Hepatocyte (in vitro differentiated cells): Measurements from ENCODE around the gene TTYH2. TPM values are rescaled to one million over a fixed set of nuclear protein-coding genes. Genes with fewer than 3 reads are reported as not detected.

Source experiments
- DNase-seq: peaks from one replicate; pipeline ENCODE4 v3.0.0-alpha.2; 2016; ENCODE audit warnings: low spot score
- H2AFZ ChIP-seq: fragments of 200-600 bp; sonication (generic); 2 replicates; pipeline ENCODE4 v1.6.0; 2016; ENCODE audit warnings: antibody characterized with exemption, mild to moderate bottlenecking
- H3K27ac ChIP-seq: fragments of 200-600 bp; sonication (generic); 2 replicates; pipeline ENCODE4 v1.5.1; 2016; ENCODE audit warnings: mild to moderate bottlenecking
- H3K27me3 ChIP-seq: fragments of 200-600 bp; sonication (generic); 2 replicates; pipeline ENCODE4 v1.6.1; 2016
- H3K36me3 ChIP-seq: fragments of 200-600 bp; sonication (generic); replicated peaks from 2 replicates; pipeline ENCODE4 v1.5.1; 2016; ENCODE audit warnings: low read depth; ENCODE audit not compliant: insufficient read depth
- H3K4me1 ChIP-seq: fragments of 200-600 bp; sonication (generic); 2 replicates; pipeline ENCODE4 v1.5.1; 2016; ENCODE audit warnings: mild to moderate bottlenecking, moderate library complexity; ENCODE audit not compliant: insufficient read depth
- H3K4me2 ChIP-seq: fragments of 200-600 bp; sonication (generic); 2 replicates; pipeline ENCODE4 v1.6.0; 2016
- H3K4me3 ChIP-seq: fragments of 200-600 bp; sonication (generic); 2 replicates; pipeline ENCODE4 v1.5.1; 2016; ENCODE audit warnings: mild to moderate bottlenecking
- H3K79me2 ChIP-seq: fragments of 200-600 bp; sonication (generic); 2 replicates; pipeline ENCODE4 v1.6.0; 2017; ENCODE audit warnings: mild to moderate bottlenecking
- H3K9me2 ChIP-seq: fragments of 200-600 bp; sonication (generic); replicated peaks from 2 replicates; pipeline ENCODE4 v1.6.0; 2017; ENCODE audit warnings: mild to moderate bottlenecking; ENCODE audit not compliant: insufficient read depth
- H3K9me3 ChIP-seq: fragments of 200-600 bp; sonication (generic); 2 replicates; pipeline ENCODE4 v1.5.1; 2016; ENCODE audit warnings: low read depth, mild to moderate bottlenecking
- H4K20me1 ChIP-seq: fragments of 200-600 bp; sonication (generic); 2 replicates; pipeline ENCODE4 v1.6.0; 2016; ENCODE audit warnings: mild to moderate bottlenecking; ENCODE audit not compliant: insufficient read depth, poor library complexity, severe bottlenecking
- EZH2 ChIP-seq: fragments of 200-600 bp; sonication (generic); IDR thresholded peaks from 2 replicates; pipeline ENCODE4 v1.6.1; 2016; ENCODE audit warnings: antibody characterized with exemption, mild to moderate bottlenecking, borderline replicate concordance
- EZH2phosphoT487 ChIP-seq: fragments of 200-600 bp; sonication (generic); IDR thresholded peaks from one replicate; pipeline ENCODE4 v1.6.1; 2018; ENCODE audit warnings: antibody characterized with exemption, mild to moderate bottlenecking, low read depth, moderate library complexity; ENCODE audit not compliant: unreplicated experiment, severe bottlenecking
- WGBS: methylation state at CpG from one replicate; pipeline ENCODE4 v1.1.6; 2016; ENCODE audit warnings: low lambda C conversion rate; ENCODE audit errors: missing lambda C conversion rate; 5-methylcytosine and 5-hydroxymethylcytosine counted together
- polyA plus RNA-seq: library from polyadenylated mRNA; unstranded; fragments of >200 nt; fragmentation: Nextera tagmentation; extraction: Ambion mirVana; gene quantifications from 2 replicates; pipeline ENCODE4 v1.2.1, GENCODE V29; 2016
- total RNA-seq: library from RNA; depleted of rRNA; stranded (reverse); fragments of >200 nt; gene quantifications from 2 replicates; pipeline ENCODE4 v1.2.3, GENCODE V29; 2014
- TF ChIP-seq, protein P1 (sequence below): fragments of 200-600 bp; sonication (generic); IDR thresholded peaks from 2 replicates; pipeline ENCODE4 v1.5.1; 2016; ENCODE audit warnings: antibody characterized with exemption, mild to moderate bottlenecking; ENCODE audit not compliant: poor library complexity

TTYH2 gene
- total and polyA plus RNA-seq, 2 experiments from 2014 or later = 7.4 to 7.8 TPM

DNA sequence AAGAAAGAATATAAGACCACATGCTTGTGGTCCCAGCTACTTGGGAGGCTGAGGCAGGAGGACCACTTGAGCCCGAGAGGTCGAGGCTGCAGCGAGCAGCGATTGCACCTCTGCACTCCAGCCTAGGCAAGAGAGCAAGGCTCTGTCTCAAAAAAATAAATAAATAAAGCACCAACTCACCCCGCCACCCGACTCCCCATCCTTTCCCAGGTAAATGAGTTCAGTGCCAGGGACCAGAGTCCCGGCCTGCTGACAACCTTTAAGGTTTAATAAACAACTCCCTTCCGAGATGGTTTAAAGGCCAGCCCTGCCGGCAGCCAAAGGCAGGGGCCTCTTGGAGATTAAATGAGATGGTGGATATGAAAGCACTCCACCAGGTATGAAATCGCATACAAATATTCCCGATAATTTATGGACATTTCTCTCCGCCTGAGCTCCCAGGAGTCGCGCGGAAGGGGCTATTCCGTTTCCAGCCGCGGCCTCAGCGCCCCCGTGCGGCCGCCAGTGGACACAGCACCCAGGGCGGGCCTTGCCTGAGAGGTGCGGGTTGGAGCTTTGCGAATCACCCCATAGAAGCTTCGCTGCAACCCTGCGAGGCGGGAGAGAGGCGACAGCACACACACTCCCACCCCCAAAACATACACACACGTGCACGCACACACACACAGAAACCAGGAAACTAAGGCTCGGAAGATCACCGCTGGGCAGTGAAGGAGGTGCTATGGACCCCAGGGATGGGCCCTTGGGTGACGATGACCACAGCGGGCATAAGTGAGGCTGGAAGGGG, 13.9 kb upstream of the TTYH2 start:
- Histone ChIP-seq H3K4me3 (no peak overlapping the region), H4K20me1 (peaks cover 2% of the 10 kb centered on the region), H3K4me1 (peaks cover 3% of the 10 kb centered on the region), H3K9me3 (no peaks in the 10 kb centered on the region), H3K4me2 (peak overlapping the region; percentile 77), H3K79me2 (peaks cover 9% of the 10 kb centered on the region), H3K27me3 (peaks cover 11% of the 10 kb centered on the region), H3K9me2 (no peaks in the 10 kb centered on the region), H2AFZ (peak overlapping the region; percentile 89), H3K36me3 (no peaks in the 10 kb centered on the region), H3K27ac (no peak overlapping the region)
- DNase-seq = peak; percentile 82
- WGBS = 28% methylated on average over 34 of the region's 35 CpGs
- TF ChIP-seq, protein P1, sequence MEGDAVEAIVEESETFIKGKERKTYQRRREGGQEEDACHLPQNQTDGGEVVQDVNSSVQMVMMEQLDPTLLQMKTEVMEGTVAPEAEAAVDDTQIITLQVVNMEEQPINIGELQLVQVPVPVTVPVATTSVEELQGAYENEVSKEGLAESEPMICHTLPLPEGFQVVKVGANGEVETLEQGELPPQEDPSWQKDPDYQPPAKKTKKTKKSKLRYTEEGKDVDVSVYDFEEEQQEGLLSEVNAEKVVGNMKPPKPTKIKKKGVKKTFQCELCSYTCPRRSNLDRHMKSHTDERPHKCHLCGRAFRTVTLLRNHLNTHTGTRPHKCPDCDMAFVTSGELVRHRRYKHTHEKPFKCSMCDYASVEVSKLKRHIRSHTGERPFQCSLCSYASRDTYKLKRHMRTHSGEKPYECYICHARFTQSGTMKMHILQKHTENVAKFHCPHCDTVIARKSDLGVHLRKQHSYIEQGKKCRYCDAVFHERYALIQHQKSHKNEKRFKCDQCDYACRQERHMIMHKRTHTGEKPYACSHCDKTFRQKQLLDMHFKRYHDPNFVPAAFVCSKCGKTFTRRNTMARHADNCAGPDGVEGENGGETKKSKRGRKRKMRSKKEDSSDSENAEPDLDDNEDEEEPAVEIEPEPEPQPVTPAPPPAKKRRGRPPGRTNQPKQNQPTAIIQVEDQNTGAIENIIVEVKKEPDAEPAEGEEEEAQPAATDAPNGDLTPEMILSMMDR = peak; percentile 95
- TF ChIP-seq EZH2phosphoT487 = no peak

DNA sequence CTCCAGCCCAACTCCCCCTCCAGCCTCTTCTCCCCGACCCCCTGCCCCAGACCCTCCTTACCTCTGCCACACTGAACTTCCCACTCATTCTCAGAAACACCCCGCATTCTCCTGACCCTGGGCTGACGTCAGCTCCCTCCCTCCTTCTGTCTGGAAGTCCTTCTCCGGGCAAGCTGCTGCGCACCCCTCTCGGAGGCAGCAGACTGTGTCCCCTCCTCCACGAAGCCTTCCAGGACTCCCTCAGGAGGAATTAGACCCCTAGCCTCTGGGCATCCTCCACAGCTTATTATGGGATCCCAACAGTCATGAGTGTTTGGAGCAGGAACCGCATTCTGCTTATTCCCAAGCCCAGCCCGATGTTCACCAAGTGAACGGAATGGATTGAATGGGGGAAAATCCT, 13.3 kb upstream of the TTYH2 start:
- no peak overlapping the region for H2AFZ ChIP-seq
- H3K4me3 ChIP-seq = no peak overlapping the region
- peaks cover 11% of the 10 kb centered on the region for H3K27me3 ChIP-seq
- no peak overlapping the region for H3K4me2 ChIP-seq
- no peaks in the 10 kb centered on the region for H3K9me3 ChIP-seq
- no peak for DNase-seq
- no peak overlapping the region for H3K27ac ChIP-seq
- H3K9me2 ChIP-seq = no peaks in the 10 kb centered on the region
- peaks cover 9% of the 10 kb centered on the region for H3K4me1 ChIP-seq
- TF ChIP-seq, protein P1 = no peak
- TF ChIP-seq EZH2phosphoT487 (no peak), EZH2 (no peak)
- H4K20me1 ChIP-seq = peaks cover 9% of the 10 kb centered on the region
- 76% methylated on average over 9 of the region's 10 CpGs for WGBS
- H3K36me3 ChIP-seq = no peaks in the 10 kb centered on the region
- peaks cover 15% of the 10 kb centered on the region for H3K79me2 ChIP-seq

DNA sequence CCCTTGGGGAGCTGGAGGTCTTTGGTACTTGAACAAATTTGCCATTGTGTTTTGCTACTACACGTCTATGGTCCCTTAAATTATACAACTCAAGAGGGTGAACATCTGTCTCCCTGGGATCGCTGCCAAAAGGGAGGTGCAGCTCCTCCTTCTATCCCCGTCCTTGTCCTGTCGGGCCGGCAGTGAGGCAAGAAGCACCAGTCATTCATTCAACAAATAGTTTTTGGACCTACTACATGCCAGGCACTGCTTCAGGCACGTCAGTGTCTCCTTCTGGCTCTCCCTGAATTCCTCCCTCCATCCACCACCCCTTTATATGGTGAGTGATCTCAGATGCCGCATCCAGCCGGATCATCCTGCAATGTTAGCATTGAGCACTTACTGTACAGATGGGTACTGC, 12.1 kb upstream of the TTYH2 start:
- H3K9me2 ChIP-seq = no peaks in the 10 kb centered on the region
- no peak overlapping the region for H3K4me3 ChIP-seq
- 79% methylated on average over 8 of the region's 8 CpGs for WGBS
- H3K79me2 ChIP-seq = peaks cover 26% of the 10 kb centered on the region
- no peak overlapping the region for H3K27ac ChIP-seq
- H4K20me1 ChIP-seq = peaks cover 20% of the 10 kb centered on the region
- no peaks in the 10 kb centered on the region for H3K36me3 ChIP-seq
- no peak for DNase-seq
- TF ChIP-seq, protein P1 = no peak
- TF ChIP-seq EZH2phosphoT487 (no peak), EZH2 (no peak)
- no peak overlapping the region for H3K4me2 ChIP-seq
- H3K27me3 ChIP-seq = peaks cover 11% of the 10 kb centered on the region
- H3K9me3 ChIP-seq = no peaks in the 10 kb centered on the region
- no peak overlapping the region for H2AFZ ChIP-seq
- H3K4me1 ChIP-seq = peaks cover 18% of the 10 kb centered on the region
